Smooth muscle cell of the umbilical artery (primary cell): ENCODE results near the gene UGT3A1. TPM values are rescaled to one million over a fixed set of nuclear protein-coding genes. Genes with fewer than 3 reads are reported as not detected.

Source experiments
- total RNA-seq: library from RNA; depleted of rRNA; stranded (reverse); fragments of >200 nt; gene quantifications from 2 replicates; pipeline ENCODE4 v1.2.3, GENCODE V29; 2014

Gene UGT3A1, protein sequence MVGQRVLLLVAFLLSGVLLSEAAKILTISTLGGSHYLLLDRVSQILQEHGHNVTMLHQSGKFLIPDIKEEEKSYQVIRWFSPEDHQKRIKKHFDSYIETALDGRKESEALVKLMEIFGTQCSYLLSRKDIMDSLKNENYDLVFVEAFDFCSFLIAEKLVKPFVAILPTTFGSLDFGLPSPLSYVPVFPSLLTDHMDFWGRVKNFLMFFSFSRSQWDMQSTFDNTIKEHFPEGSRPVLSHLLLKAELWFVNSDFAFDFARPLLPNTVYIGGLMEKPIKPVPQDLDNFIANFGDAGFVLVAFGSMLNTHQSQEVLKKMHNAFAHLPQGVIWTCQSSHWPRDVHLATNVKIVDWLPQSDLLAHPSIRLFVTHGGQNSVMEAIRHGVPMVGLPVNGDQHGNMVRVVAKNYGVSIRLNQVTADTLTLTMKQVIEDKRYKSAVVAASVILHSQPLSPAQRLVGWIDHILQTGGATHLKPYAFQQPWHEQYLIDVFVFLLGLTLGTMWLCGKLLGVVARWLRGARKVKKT
- total RNA-seq: not detected in 2 replicates

GRCh38 chr5:35990941-35991611 is at the start of gene UGT3A1:
TSS of gene UGT3A1 (minus strand) at chr5:35991390. CDS start at chr5:35991240, 150 bp downstream.

GRCh38 chr5:35938568-35939227 is 52.5 kb downstream of the UGT3A1 start, which contains the start of gene CAPSL:
TSS of gene CAPSL (minus strand) at chr5:35938622. CDS start at chr5:35921120, 17,502 bp downstream.

Other genes with a start within 250 kb of the UGT3A1 start
- gene IL7R, start 134.5 kb downstream of the UGT3A1 start, total RNA-seq: 3.6 and 9.0 TPM in 2 replicates
- not detected in 2 replicates for gene CAPSL, start 52.8 kb downstream of the UGT3A1 start, total RNA-seq
- gene UGT3A2, start 75.5 kb upstream of the UGT3A1 start, total RNA-seq: not detected in 2 replicates
- 27.9 and 40.1 TPM in 2 replicates for gene LMBRD2, start 160.5 kb upstream of the UGT3A1 start, total RNA-seq
- gene SKP2, start 160.7 kb upstream of the UGT3A1 start, total RNA-seq: 52.9 and 58.4 TPM in 2 replicates